Measurements from ENCODE around the gene RAB1A.
A peak's percentile ranks its signal among the peaks of the same experiment; 100 is the strongest.
"Not testable (repeated sequence)": the region's sequence is repeated elsewhere in the genome, so short reads cannot be mapped to it uniquely, and the experiment has no call there.

RAB1A gene

GRCh38 chr2:65129826-65130663 is at the start of gene RAB1A:
TSS of gene RAB1A (minus strand) at chr2:65130106. CDS start at chr2:65129915, 191 bp downstream.
- peak; percentile 100 for DNase-seq

- DNase-seq = no peak
Observed at GRCh38 chr2:65177751-65178442, 48.0 kb upstream of the RAB1A start.

GRCh38 chr2:65175894-65176530 is 46.1 kb upstream of the RAB1A start:
- no peak for DNase-seq

GRCh38 chr2:65174031-65174430 is 44.1 kb upstream of the RAB1A start:
- not testable (repeated sequence) for DNase-seq

GRCh38 chr2:65172994-65173790 is 43.3 kb upstream of the RAB1A start:
- DNase-seq = no peak

GRCh38 chr2:65170611-65171477 is 40.9 kb upstream of the RAB1A start:
- DNase-seq = not testable (repeated sequence)

GRCh38 chr2:65169760-65170136 is 39.8 kb upstream of the RAB1A start:
- DNase-seq = no peak

- DNase-seq = no peak
Observed at GRCh38 chr2:65165558-65165957, 35.7 kb upstream of the RAB1A start.

GRCh38 chr2:65164426-65164891 is 34.6 kb upstream of the RAB1A start:
- no peak for DNase-seq

GRCh38 chr2:65161551-65162100 is 31.7 kb upstream of the RAB1A start:
- DNase-seq = no peak

- no peak for DNase-seq
Observed at GRCh38 chr2:65159906-65160305, 30.0 kb upstream of the RAB1A start.

- no peak for DNase-seq
Observed at GRCh38 chr2:65159261-65159660, 29.4 kb upstream of the RAB1A start.

- no peak for DNase-seq
Observed at GRCh38 chr2:65158557-65158956, 28.7 kb upstream of the RAB1A start.

- DNase-seq = not testable (repeated sequence)
Observed at GRCh38 chr2:65157856-65158255, 27.9 kb upstream of the RAB1A start.

- no peak for DNase-seq
Observed at GRCh38 chr2:65156041-65156440, 26.1 kb upstream of the RAB1A start.

GRCh38 chr2:65153515-65153914 is 23.6 kb upstream of the RAB1A start:
- no peak for DNase-seq

GRCh38 chr2:65146078-65146477 is 16.2 kb upstream of the RAB1A start:
- DNase-seq = no peak

- DNase-seq = no peak
Observed at GRCh38 chr2:65144571-65144970, 14.7 kb upstream of the RAB1A start.

- DNase-seq = no peak
Observed at GRCh38 chr2:65142515-65142914, 12.6 kb upstream of the RAB1A start.

- no peak for DNase-seq
Observed at GRCh38 chr2:65137197-65137775, 7.4 kb upstream of the RAB1A start.

- DNase-seq = no peak
Observed at GRCh38 chr2:65136253-65136652, 6.3 kb upstream of the RAB1A start.
